CD4-positive, alpha-beta T cell (primary cell): ENCODE data around the gene TLCD5. TPM values are rescaled to one million over a fixed set of nuclear protein-coding genes. Genes with fewer than 3 reads are reported as not detected.

Source experiments
- ATAC-seq: fragments of 200-7000 bp; cut with Tn5 transposase; one replicate; pipeline ENCODE4 v1.10.0; 2022; ENCODE audit warnings: mild to moderate bottlenecking; ENCODE audit not compliant: poor library complexity
- CTCF ChIA-PET: fragments of 350-600 bp; sonication (Branson Sonifier 250); formaldehyde crosslinking; loops from one replicate; lab custom pipeline; 2021; ENCODE audit warnings: antibody characterized with exemption, inconsistent platforms; lab: Charles Lee
- POLR2A ChIA-PET: fragments of 350-600 bp; sonication (Branson Sonifier 250); formaldehyde crosslinking; loops from one replicate; lab custom pipeline; 2021; ENCODE audit warnings: antibody characterized with exemption, inconsistent platforms; lab: Charles Lee
- DNase-seq, 14 experiments: peaks; one replicate each; pipeline ENCODE4 v3.0.0-alpha.2; 2013 to 2020; ENCODE audit warnings: mixed read lengths in 2 of 14
- H3K27ac ChIP-seq, 2 donors: one replicate each; pipeline versions ENCODE4 v1.5.1 to v1.7.0; 2013; ENCODE audit warnings: low read length in 2 of 2, low read depth in 1 of 2, mild to moderate bottlenecking in 1 of 2
- H3K27me3 ChIP-seq, 2 experiments: 1 replicate in 1 of 2; 2 replicates in 1 of 2; pipeline versions ENCODE4 v1.6.1 to v1.7.0; 2013; ENCODE audit warnings: low read length in 2 of 2, control low read depth in 1 of 2, mild to moderate bottlenecking in 1 of 2, moderate library complexity in 1 of 2; ENCODE audit not compliant: insufficient read depth in 2 of 2, control insufficient read depth in 1 of 2
- H3K36me3 ChIP-seq: one replicate; pipeline ENCODE4 v1.6.1; 2013; ENCODE audit warnings: low read length, control low read depth; ENCODE audit not compliant: insufficient read depth
- H3K4me1 ChIP-seq: one replicate; pipeline ENCODE4 v1.6.1; 2013; ENCODE audit warnings: low read length, control low read depth; ENCODE audit not compliant: insufficient read depth
- H3K4me3 ChIP-seq: one replicate; pipeline ENCODE4 v1.5.1; 2013; ENCODE audit warnings: mild to moderate bottlenecking, low read length, moderate library complexity
- H3K9me3 ChIP-seq, 2 experiments: 1 replicate in 1 of 2; 2 replicates in 1 of 2; pipeline versions ENCODE4 v1.6.1 to v1.7.0; 2013; ENCODE audit warnings: low read length in 2 of 2, mild to moderate bottlenecking in 2 of 2, control low read depth in 1 of 2, moderate library complexity in 1 of 2; ENCODE audit not compliant: control insufficient read depth in 1 of 2, insufficient read depth in 1 of 2
- H3K27ac Mint-ChIP-seq: one replicate; pipeline ENCODE4 v1.8.0; 2020; ENCODE audit warnings: mixed read lengths
- H3K27me3 Mint-ChIP-seq: one replicate; pipeline ENCODE4 v1.8.0; 2021; ENCODE audit warnings: mixed read lengths
- H3K36me3 Mint-ChIP-seq: one replicate; pipeline ENCODE4 v1.8.0; 2021; ENCODE audit warnings: low read depth, mixed read lengths
- H3K4me1 Mint-ChIP-seq: one replicate; pipeline ENCODE4 v1.8.0; 2021; ENCODE audit warnings: low read depth, mixed read lengths
- H3K4me3 Mint-ChIP-seq: one replicate; pipeline ENCODE4 v1.8.0; 2020; ENCODE audit warnings: mild to moderate bottlenecking, mixed read lengths
- H3K9me3 Mint-ChIP-seq: one replicate; pipeline ENCODE4 v1.8.0; 2020; ENCODE audit warnings: mixed read lengths
- intact Hi-C, 2 experiments: fragments of 100-400 bp; cut with DNase I in 1 of 2; cut with micrococcal nuclease in 1 of 2; formaldehyde crosslinking; loops; one replicate each; pipeline versions ENCODE4 v1.15.1 to v1.9.0; 2023 to 2025; cut with DNase I, micrococcal nuclease
- total RNA-seq, 174 experiments: library from RNA in 2 of 174; stranded (reverse) in 2 of 174; gene quantifications; one replicate each; pipeline ENCODE4 v1.2.3 and lab custom pipeline; 2021 to 2026
- TF ChIP-seq, protein P1 (sequence below): fragments of 200-600 bp; IDR thresholded peaks from one replicate; pipeline ENCODE4 v1.8.0; 2022; ENCODE audit warnings: antibody characterized with exemption, mild to moderate bottlenecking

TLCD5 gene
- total RNA-seq, 2 experiments from 2014 or later, result not detected

GRCh38 chr11:120372296-120372695 is 47.2 kb downstream of the TLCD5 start:
- Histone ChIP-seq H3K27me3 (peaks cover 0 to 7% of the 10 kb centered on the region in 2 experiments), H3K4me3 (no peak overlapping the region), H3K27ac (no peak overlapping the region), H3K36me3 (no peaks in the 10 kb centered on the region), H3K4me1 (no peaks in the 10 kb centered on the region), H3K9me3 (no peaks in the 10 kb centered on the region)
- H3K4me3 Mint-ChIP-seq, result no peak overlapping the region
- peaks cover 9% of the 10 kb centered on the region for H3K27me3 Mint-ChIP-seq
- no peak for ATAC-seq
- H3K36me3 Mint-ChIP-seq, result no peaks in the 10 kb centered on the region
- H3K9me3 Mint-ChIP-seq, result no peaks in the 10 kb centered on the region
- no peaks in the 10 kb centered on the region for H3K4me1 Mint-ChIP-seq
- POLR2A ChIA-PET, result no interaction called here
- no peak for DNase-seq
- TF ChIP-seq, protein P1, sequence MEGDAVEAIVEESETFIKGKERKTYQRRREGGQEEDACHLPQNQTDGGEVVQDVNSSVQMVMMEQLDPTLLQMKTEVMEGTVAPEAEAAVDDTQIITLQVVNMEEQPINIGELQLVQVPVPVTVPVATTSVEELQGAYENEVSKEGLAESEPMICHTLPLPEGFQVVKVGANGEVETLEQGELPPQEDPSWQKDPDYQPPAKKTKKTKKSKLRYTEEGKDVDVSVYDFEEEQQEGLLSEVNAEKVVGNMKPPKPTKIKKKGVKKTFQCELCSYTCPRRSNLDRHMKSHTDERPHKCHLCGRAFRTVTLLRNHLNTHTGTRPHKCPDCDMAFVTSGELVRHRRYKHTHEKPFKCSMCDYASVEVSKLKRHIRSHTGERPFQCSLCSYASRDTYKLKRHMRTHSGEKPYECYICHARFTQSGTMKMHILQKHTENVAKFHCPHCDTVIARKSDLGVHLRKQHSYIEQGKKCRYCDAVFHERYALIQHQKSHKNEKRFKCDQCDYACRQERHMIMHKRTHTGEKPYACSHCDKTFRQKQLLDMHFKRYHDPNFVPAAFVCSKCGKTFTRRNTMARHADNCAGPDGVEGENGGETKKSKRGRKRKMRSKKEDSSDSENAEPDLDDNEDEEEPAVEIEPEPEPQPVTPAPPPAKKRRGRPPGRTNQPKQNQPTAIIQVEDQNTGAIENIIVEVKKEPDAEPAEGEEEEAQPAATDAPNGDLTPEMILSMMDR, result no peak
- intact Hi-C loops, result no loop called here
- no peak overlapping the region for H3K27ac Mint-ChIP-seq
- CTCF ChIA-PET, result interaction anchor here (0.9 kb wide), 1 partner anchor 22 kb away, joined by 3 read pairs; no protein-coding TSS in a partner anchor

DNA sequence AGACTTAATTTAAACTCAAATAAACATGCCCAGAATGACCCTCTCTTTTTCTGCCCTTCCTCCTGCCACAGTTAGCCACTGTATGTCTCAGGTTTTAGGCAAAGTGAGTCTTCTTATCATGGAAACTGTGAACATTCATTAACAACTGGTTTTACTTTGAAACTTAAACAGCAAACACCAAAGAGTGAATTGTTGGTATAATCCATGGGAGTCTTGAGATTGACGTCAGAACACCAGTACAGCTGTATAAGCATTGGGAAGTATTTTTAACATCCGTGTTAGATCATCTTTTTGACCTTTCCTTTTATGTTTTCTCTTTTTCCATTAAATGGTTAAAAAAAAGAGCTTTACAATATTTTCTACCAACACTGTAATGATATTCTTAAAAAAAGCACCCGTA is 50.0 kb downstream of the TLCD5 start:
- Histone ChIP-seq H3K36me3 (no peaks in the 10 kb centered on the region), H3K9me3 (no peaks in the 10 kb centered on the region), H3K27me3 (peaks cover 0 to 7% of the 10 kb centered on the region in 2 experiments), H3K4me3 (no peak overlapping the region), H3K4me1 (no peaks in the 10 kb centered on the region), H3K27ac (no peak overlapping the region)
- H3K4me1 Mint-ChIP-seq, result no peaks in the 10 kb centered on the region
- peaks cover 8% of the 10 kb centered on the region for H3K9me3 Mint-ChIP-seq
- H3K36me3 Mint-ChIP-seq, result no peaks in the 10 kb centered on the region
- no peak overlapping the region for H3K27ac Mint-ChIP-seq
- ChIA-PET CTCF (no interaction called here), POLR2A (no interaction called here)
- intact Hi-C loops, result no loop called here
- ATAC-seq, result no peak
- DNase-seq, result no peak
- no peak overlapping the region for H3K4me3 Mint-ChIP-seq
- H3K27me3 Mint-ChIP-seq, result peaks cover 9% of the 10 kb centered on the region
- TF ChIP-seq, protein P1, result no peak

DNA sequence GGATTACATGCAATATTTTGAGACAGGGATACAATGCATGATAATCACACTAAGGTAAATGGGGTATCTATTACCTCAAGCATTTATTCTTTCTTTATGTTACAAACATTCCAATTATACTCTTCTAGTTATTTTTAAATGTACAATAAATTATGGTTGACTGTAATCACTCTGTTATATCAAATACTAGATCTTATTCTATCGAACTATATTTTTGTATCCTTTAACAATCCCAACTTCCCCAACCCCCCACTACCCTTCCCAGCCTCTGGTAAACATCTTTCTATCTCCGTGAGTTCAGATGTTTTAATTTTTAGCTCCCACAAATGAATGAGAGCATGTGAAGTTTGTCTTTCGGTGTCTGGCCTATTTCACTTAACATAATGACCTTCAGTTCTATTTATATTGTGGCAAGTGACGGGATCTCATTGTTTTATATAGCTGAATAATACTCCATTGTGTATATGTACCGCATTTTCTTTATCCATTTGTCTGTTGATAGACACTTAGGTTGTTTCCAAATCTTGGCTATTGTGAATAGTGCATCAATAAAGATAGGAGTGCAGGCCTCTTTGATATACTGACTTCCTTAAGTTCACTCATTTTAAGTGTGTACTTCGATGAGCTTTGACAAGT is 51.6 kb downstream of the TLCD5 start:
- Histone ChIP-seq H3K9me3 (no peaks in the 10 kb centered on the region), H3K27ac (no peak overlapping the region), H3K4me3 (no peak overlapping the region), H3K27me3 (no peaks in the 10 kb centered on the region), H3K4me1 (no peaks in the 10 kb centered on the region), H3K36me3 (no peaks in the 10 kb centered on the region)
- intact Hi-C loops, result no loop called here
- Mint-ChIP-seq H3K9me3 (peaks cover 8% of the 10 kb centered on the region), H3K27me3 (peaks cover 23% of the 10 kb centered on the region), H3K4me3 (no peak overlapping the region), H3K27ac (no peak overlapping the region), H3K36me3 (no peaks in the 10 kb centered on the region), H3K4me1 (no peaks in the 10 kb centered on the region)
- POLR2A ChIA-PET, result no interaction called here
- TF ChIP-seq, protein P1, result no peak
- CTCF ChIA-PET, result no interaction called here
- ATAC-seq (no peak), DNase-seq (no peak)
